ENCODE measurements around the gene ST3GAL5.

DNA sequence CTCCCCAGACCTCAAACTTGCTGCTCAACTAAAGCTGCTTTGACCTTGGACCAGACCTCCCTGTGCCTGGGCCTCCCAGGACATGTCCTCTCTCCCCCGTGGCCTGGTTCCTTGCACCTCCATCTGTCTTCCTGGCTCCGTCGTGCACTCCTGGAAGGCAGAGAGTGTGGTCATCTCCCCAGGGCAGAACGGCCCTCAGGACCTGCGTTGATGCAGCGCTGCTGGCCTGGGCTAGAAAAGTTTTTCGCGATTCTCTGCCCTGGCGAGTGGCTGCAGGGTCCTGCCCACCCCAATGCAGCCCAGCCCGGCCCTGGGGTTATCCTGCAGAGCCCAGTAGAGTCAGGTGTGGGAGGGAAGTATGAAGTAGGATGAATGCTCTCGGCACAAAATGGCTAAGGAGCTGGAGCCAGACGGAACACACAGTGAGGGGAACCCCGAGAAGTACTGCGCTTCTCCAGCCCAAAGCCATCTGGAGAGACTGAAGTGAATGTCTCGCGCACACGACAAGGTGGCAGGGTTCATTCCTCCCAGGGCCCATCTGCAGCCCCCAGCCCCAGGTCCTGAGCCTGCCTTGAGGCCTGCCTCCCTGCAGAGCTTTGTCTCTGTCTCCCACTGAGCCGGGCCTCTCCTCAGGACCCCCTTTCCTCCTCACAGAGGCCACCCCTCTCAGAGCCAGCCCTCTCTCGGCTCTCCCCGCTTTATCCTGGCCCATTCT, 93.3 kb downstream of the ST3GAL5 start:
- TF ChIP-seq, protein P1, sequence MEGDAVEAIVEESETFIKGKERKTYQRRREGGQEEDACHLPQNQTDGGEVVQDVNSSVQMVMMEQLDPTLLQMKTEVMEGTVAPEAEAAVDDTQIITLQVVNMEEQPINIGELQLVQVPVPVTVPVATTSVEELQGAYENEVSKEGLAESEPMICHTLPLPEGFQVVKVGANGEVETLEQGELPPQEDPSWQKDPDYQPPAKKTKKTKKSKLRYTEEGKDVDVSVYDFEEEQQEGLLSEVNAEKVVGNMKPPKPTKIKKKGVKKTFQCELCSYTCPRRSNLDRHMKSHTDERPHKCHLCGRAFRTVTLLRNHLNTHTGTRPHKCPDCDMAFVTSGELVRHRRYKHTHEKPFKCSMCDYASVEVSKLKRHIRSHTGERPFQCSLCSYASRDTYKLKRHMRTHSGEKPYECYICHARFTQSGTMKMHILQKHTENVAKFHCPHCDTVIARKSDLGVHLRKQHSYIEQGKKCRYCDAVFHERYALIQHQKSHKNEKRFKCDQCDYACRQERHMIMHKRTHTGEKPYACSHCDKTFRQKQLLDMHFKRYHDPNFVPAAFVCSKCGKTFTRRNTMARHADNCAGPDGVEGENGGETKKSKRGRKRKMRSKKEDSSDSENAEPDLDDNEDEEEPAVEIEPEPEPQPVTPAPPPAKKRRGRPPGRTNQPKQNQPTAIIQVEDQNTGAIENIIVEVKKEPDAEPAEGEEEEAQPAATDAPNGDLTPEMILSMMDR (IDR thresholded peaks at IDR 0.05 in 8 of 11, conservative IDR thresholded peaks at IDR 0.05 in 3 of 11): no peak
- TF ChIP-seq POLR2A (IDR thresholded peaks at IDR 0.05) (no peak), POLR2AphosphoS5 (IDR thresholded peaks at IDR 0.05) (peak in 1 of 3 donors; percentile 45)
